ENCODE data around the gene PRKCE.

Gene PRKCE

GRCh38 chr2:45731141-45731540 is 79.7 kb downstream of the PRKCE start:
- no peak for DNase-seq

GRCh38 chr2:45732436-45732835 is 81.0 kb downstream of the PRKCE start:
- DNase-seq: no peak

GRCh38 chr2:45732946-45733345 is 81.5 kb downstream of the PRKCE start:
- no peak for DNase-seq

- no peak for DNase-seq
Observed at GRCh38 chr2:45734336-45734735, 82.9 kb downstream of the PRKCE start.

- no peak for DNase-seq
Observed at GRCh38 chr2:45734952-45735351, 83.5 kb downstream of the PRKCE start.

- DNase-seq: no peak
Observed at GRCh38 chr2:45736757-45737704, 85.6 kb downstream of the PRKCE start.

GRCh38 chr2:45739796-45740485 is 88.5 kb downstream of the PRKCE start:
- DNase-seq: no peak

- DNase-seq: no peak
Observed at GRCh38 chr2:45741161-45741850, 89.8 kb downstream of the PRKCE start.

GRCh38 chr2:45743531-45744396 is 92.3 kb downstream of the PRKCE start:
- no peak for DNase-seq

- no peak for DNase-seq
Observed at GRCh38 chr2:45745231-45745630, 93.8 kb downstream of the PRKCE start.

GRCh38 chr2:45746888-45747287 is 95.4 kb downstream of the PRKCE start:
- no peak for DNase-seq

GRCh38 chr2:45747363-45747762 is 95.9 kb downstream of the PRKCE start:
- DNase-seq: no peak

GRCh38 chr2:45748239-45748638 is 96.8 kb downstream of the PRKCE start:
- no peak for DNase-seq

GRCh38 chr2:45750001-45750400 is 98.5 kb downstream of the PRKCE start:
- no peak for DNase-seq

- no peak for DNase-seq
Observed at GRCh38 chr2:45750484-45750883, 99.0 kb downstream of the PRKCE start.

- no peak for DNase-seq
Observed at GRCh38 chr2:45753381-45753780, 101.9 kb downstream of the PRKCE start.

GRCh38 chr2:45754131-45755010 is 102.9 kb downstream of the PRKCE start:
- DNase-seq: no peak

- DNase-seq: peak; percentile 12
Observed at GRCh38 chr2:45755585-45756335, 104.3 kb downstream of the PRKCE start.

GRCh38 chr2:45758018-45758417 is 106.5 kb downstream of the PRKCE start:
- DNase-seq: no peak

GRCh38 chr2:45759310-45759851 is 107.9 kb downstream of the PRKCE start:
- no peak for DNase-seq

Data from NCI-H226 (cell line).